GM12801 (cell line): ENCODE results near the gene ZMYND8.

Experiments
- TF ChIP-seq, protein P1 (sequence below): IDR thresholded peaks from one replicate; pipeline ENCODE4 v1.5.1; 2011; ENCODE audit warnings: control low read depth; ENCODE audit not compliant: insufficient read length; ENCODE audit errors: extremely low read depth

ZMYND8 gene

GRCh38 chr20:47347661-47348435 is 8.7 kb downstream of the ZMYND8 start:
- TF ChIP-seq, protein P1, sequence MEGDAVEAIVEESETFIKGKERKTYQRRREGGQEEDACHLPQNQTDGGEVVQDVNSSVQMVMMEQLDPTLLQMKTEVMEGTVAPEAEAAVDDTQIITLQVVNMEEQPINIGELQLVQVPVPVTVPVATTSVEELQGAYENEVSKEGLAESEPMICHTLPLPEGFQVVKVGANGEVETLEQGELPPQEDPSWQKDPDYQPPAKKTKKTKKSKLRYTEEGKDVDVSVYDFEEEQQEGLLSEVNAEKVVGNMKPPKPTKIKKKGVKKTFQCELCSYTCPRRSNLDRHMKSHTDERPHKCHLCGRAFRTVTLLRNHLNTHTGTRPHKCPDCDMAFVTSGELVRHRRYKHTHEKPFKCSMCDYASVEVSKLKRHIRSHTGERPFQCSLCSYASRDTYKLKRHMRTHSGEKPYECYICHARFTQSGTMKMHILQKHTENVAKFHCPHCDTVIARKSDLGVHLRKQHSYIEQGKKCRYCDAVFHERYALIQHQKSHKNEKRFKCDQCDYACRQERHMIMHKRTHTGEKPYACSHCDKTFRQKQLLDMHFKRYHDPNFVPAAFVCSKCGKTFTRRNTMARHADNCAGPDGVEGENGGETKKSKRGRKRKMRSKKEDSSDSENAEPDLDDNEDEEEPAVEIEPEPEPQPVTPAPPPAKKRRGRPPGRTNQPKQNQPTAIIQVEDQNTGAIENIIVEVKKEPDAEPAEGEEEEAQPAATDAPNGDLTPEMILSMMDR = no peak

DNA sequence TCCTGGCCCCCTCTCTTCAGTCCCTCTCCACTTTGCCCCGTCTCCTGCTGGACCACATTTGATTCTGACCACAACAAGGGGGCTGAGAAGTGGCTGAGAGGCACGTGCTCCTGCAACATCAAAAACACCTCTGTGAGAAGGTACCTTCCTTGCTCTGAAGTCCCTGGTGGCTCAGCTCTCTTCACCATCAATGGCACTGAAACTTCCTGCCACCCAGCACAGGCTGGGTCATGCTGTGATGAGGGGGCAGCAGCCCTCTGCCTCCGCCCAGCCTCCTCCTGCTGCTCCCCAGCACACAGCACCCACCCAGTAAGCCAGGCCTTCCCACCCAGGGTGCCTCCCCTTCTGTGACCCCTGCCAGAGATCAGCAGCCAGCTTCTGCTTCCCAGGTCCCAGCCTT is 10.3 kb downstream of the ZMYND8 start:
- TF ChIP-seq, protein P1 = no peak

- TF ChIP-seq, protein P1 = no peak
These were observed 11.3 kb downstream of the ZMYND8 start for GRCh38 chr20:47345214-47345613.

GRCh38 chr20:47343007-47343472 is 13.5 kb downstream of the ZMYND8 start:
- TF ChIP-seq, protein P1 = no peak

- TF ChIP-seq, protein P1 = no peak
These were observed 18.3 kb downstream of the ZMYND8 start for GRCh38 chr20:47338131-47338628.

DNA sequence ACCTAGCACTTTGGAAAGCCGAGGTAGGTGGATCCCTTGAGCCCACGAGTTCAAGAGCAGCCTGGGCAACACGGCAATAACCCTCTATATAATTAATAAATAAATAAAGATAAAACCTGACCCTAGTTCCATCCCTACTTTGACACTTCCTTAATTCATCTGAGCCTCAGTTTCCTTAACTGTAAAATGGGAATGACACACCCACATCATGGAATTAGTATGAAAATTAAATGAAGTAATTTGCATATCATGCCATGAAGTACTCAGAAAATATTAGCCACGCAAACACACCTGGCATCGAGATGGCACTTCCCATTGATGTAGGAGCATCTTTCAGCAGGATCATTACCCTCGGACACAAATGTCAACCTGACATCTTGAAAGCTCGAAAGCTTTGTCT is 19.1 kb downstream of the ZMYND8 start:
- TF ChIP-seq, protein P1 = no peak

DNA sequence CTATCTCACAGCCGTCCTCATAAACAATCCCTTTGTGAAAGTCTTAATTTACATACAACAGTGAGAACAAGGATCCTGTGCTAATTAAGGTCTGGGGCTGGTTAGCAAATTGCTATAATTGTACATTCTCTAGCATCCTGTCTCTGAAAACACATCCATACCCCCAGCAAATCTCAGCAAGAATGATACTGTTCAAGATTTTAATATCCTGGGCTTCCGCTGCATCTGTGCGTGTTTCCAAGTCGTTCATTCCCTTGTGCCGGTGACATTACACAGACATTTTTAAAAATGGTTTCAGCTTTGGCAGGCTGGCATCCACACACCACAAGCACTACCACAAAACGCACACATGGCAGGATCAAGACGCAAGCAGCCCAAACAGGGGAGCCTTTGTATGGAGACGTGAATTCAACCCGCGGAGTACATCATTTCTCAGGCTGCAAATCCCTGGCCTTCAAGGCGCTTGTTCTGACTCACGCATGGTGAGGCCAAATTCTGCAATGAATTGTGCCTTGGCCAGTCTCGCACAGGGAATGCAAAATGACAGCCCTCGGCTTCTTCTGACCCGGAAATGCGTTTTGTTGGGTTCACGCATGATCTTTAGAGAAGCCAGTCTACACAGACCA is 20.3 kb downstream of the ZMYND8 start:
- TF ChIP-seq, protein P1 = no peak
